Fibroblast of mammary gland (primary cell): ENCODE data around the gene MAPK12.
A peak's percentile ranks its signal among the peaks of the same experiment; 100 is the strongest.

Source experiments
- DNase-seq: peaks from one replicate; pipeline ENCODE4 v3.0.0-alpha.2; 2010; ENCODE audit warnings: low read depth
- H3K4me3 ChIP-seq: 2 replicates; pipeline ENCODE4 v1.5.1; 2011; ENCODE audit warnings: low read depth, mild to moderate bottlenecking, low read length, moderate library complexity; ENCODE audit not compliant: control insufficient read depth
- CTCF ChIP-seq: conservative IDR thresholded peaks from 2 replicates; pipeline ENCODE4 v1.5.1; 2011; ENCODE audit warnings: low read depth, low read length, inconsistent platforms; ENCODE audit not compliant: control insufficient read depth, insufficient read depth

Gene MAPK12

GRCh38 chr22:50242406-50242949 is 19.0 kb downstream of the MAPK12 start:
- peak; percentile 10 for DNase-seq
- no peak for TF ChIP-seq CTCF
- H3K4me3 ChIP-seq = peak overlapping the region; percentile 77

- TF ChIP-seq CTCF = no peak
- H3K4me3 ChIP-seq = no peak overlapping the region
- DNase-seq = no peak
Measured at GRCh38 chr22:50238755-50239154, 22.7 kb downstream of the MAPK12 start.

- H3K4me3 ChIP-seq = no peak overlapping the region
- DNase-seq = peak; percentile 20
- peak; percentile 41 for TF ChIP-seq CTCF
Measured at GRCh38 chr22:50236731-50237409, 24.6 kb downstream of the MAPK12 start.

- no peak overlapping the region for H3K4me3 ChIP-seq
- no peak for TF ChIP-seq CTCF
- no peak for DNase-seq
Measured at GRCh38 chr22:50233223-50233622, 28.3 kb downstream of the MAPK12 start.

GRCh38 chr22:50232481-50233151 is 28.9 kb downstream of the MAPK12 start:
- TF ChIP-seq CTCF = no peak
- no peak overlapping the region for H3K4me3 ChIP-seq
- no peak for DNase-seq

GRCh38 chr22:50229370-50229769 is 32.1 kb downstream of the MAPK12 start:
- TF ChIP-seq CTCF = no peak
- H3K4me3 ChIP-seq = no peak overlapping the region
- DNase-seq = no peak

GRCh38 chr22:50228366-50228765 is 33.1 kb downstream of the MAPK12 start:
- no peak for DNase-seq
- no peak for TF ChIP-seq CTCF
- no peak overlapping the region for H3K4me3 ChIP-seq
